HEK293 (cell line): ENCODE measurements around the gene PLPP1.

Experiments used
- CTCF ChIP-seq: fragments of 450-650 bp; formaldehyde crosslinking; IDR thresholded peaks from 2 replicates; pipeline ENCODE4 v1.5.1; 2016; ENCODE audit warnings: missing biosample characterization, missing genetic modification characterization
- SCRT2 ChIP-seq: fragments of 450-650 bp; formaldehyde crosslinking; IDR thresholded peaks from 2 replicates; pipeline ENCODE4 v1.5.1; 2016; ENCODE audit warnings: missing biosample characterization, missing genetic modification characterization
- ZBTB6 ChIP-seq: fragments of 450-650 bp; formaldehyde crosslinking; IDR thresholded peaks from 2 replicates; pipeline ENCODE4 v1.5.1; 2017; ENCODE audit warnings: missing biosample characterization, missing genetic modification characterization
- ZNF174 ChIP-seq: fragments of 450-650 bp; formaldehyde crosslinking; IDR thresholded peaks from 2 replicates; pipeline ENCODE4 v1.5.0; 2017; ENCODE audit warnings: missing biosample characterization, mild to moderate bottlenecking, missing genetic modification characterization
- ZNF221 ChIP-seq: fragments of 450-650 bp; formaldehyde crosslinking; IDR thresholded peaks from 2 replicates; pipeline ENCODE4 v1.5.1; 2017; ENCODE audit warnings: missing biosample characterization, missing genetic modification characterization, borderline replicate concordance
- ZNF596 ChIP-seq: fragments of 450-650 bp; IDR thresholded peaks from 2 replicates; pipeline ENCODE4 v1.5.0; 2018; ENCODE audit warnings: missing biosample characterization, mild to moderate bottlenecking, missing genetic modification characterization, moderate library complexity
- ZNF623 ChIP-seq: fragments of 450-650 bp; formaldehyde crosslinking; IDR thresholded peaks from 2 replicates; pipeline ENCODE4 v1.5.1; 2016; ENCODE audit warnings: missing biosample characterization, missing genetic modification characterization
- ZNF629 ChIP-seq: fragments of 450-650 bp; formaldehyde crosslinking; IDR thresholded peaks from 2 replicates; pipeline ENCODE4 v1.5.1; 2017; ENCODE audit warnings: missing biosample characterization, missing genetic modification characterization

- no peak for TF ChIP-seq ZBTB6
- TF ChIP-seq CTCF (tag by site-specific recombination): no peak
- TF ChIP-seq ZNF174: no peak
- no peak for TF ChIP-seq ZNF221 (tag by site-specific recombination)
- no peak for TF ChIP-seq SCRT2 (tag by site-specific recombination)
- no peak for TF ChIP-seq ZNF623 (tag by site-specific recombination)
- TF ChIP-seq ZNF596: no peak
- no peak for TF ChIP-seq ZNF629
Measured at GRCh38 chr5:55386356-55386755, 148.4 kb downstream of the PLPP1 start.
